HEK293T (cell line): ENCODE data around the gene ORC6.

ENCODE experiments used
- ELF4 ChIP-seq: fragments of 450-650 bp; IDR thresholded peaks from 2 replicates; pipeline ENCODE4 v1.6.1; 2017; ENCODE audit warnings: antibody characterized with exemption
- FOXM1 ChIP-seq: fragments of 450-650 bp; IDR thresholded peaks from 2 replicates; pipeline ENCODE4 v1.6.1; 2017; ENCODE audit warnings: mild to moderate bottlenecking, borderline replicate concordance
- HDGF ChIP-seq: fragments of 450-650 bp; IDR thresholded peaks from 2 replicates; pipeline ENCODE4 v1.6.1; 2017; ENCODE audit warnings: antibody characterized with exemption, borderline replicate concordance
- L3MBTL2 ChIP-seq: fragments of 450-650 bp; conservative IDR thresholded peaks from 2 replicates; pipeline ENCODE4 v1.6.1; 2016; ENCODE audit warnings: mild to moderate bottlenecking
- SP1 ChIP-seq: fragments of 450-650 bp; IDR thresholded peaks from 2 replicates; pipeline ENCODE4 v1.6.1; 2017
- SUZ12 ChIP-seq: fragments of 450-650 bp; IDR thresholded peaks from 2 replicates; pipeline ENCODE4 v1.6.1; 2016; ENCODE audit warnings: mild to moderate bottlenecking
- TARDBP ChIP-seq: fragments of 450-650 bp; IDR thresholded peaks from 2 replicates; pipeline ENCODE4 v1.6.1; 2016
- ZNF384 ChIP-seq: fragments of 450-650 bp; IDR thresholded peaks from 2 replicates; pipeline ENCODE4 v1.6.1; 2016

- TF ChIP-seq SP1 = no peak
- no peak for TF ChIP-seq HDGF
- no peak for TF ChIP-seq ELF4
- TF ChIP-seq SUZ12 = no peak
- TF ChIP-seq L3MBTL2 = no peak
- TF ChIP-seq TARDBP = no peak
- no peak for TF ChIP-seq FOXM1
- no peak for TF ChIP-seq ZNF384
These were observed 1.3 kb upstream of the ORC6 start for GRCh38 chr16:46688101-46688653.
